IMR-90 (cell line): ENCODE results near the gene ACSS2. TPM values are rescaled to one million over a fixed set of nuclear protein-coding genes. Genes with fewer than 3 reads are reported as not detected.

Source experiments
- ATAC-seq: fragments of 200-7000 bp; cut with Tn5 transposase; 2 replicates; pipeline ENCODE4 v1.9.1; 2020; ENCODE audit warnings: low read depth, mild to moderate bottlenecking, moderate library complexity
- BruUV-seq: library from RNA; stranded (reverse); fragments of 400-500 nt; replicated peaks from 2 replicates; lab custom pipeline; 2021; lab: Mats Ljungman, UMichigan
- CTCF ChIA-PET: fragments of 300-600 bp; formaldehyde crosslinking; extraction: SDS; loops from one replicate; lab custom pipeline; 2021; ENCODE audit warnings: antibody characterized with exemption; lab: Yijun Ruan, JAX
- POLR2A ChIA-PET: fragments of 300-600 bp; sonication (Branson Sonifier 250); formaldehyde crosslinking; loops from one replicate; lab custom pipeline; 2022; ENCODE audit warnings: antibody characterized with exemption; ENCODE audit not compliant: unreplicated experiment; lab: Charles Lee
- DNase-seq: peaks from one replicate; pipeline ENCODE4 v3.0.0; 2013
- H2AFZ ChIP-seq: replicated peaks from 2 replicates; pipeline ENCODE3; 2013; ENCODE audit warnings: low read length, mild to moderate bottlenecking; ENCODE audit not compliant: poor library complexity
- H2AK5ac ChIP-seq: 2 replicates; pipeline ENCODE4 v1.6.1; 2013; ENCODE audit warnings: low read depth, low read length, inconsistent platforms
- H2AK9ac ChIP-seq: replicated peaks from 2 replicates; pipeline ENCODE3; 2013; ENCODE audit warnings: mild to moderate bottlenecking, low read depth, low read length, moderate library complexity; ENCODE audit not compliant: poor library complexity
- H2BK120ac ChIP-seq: 2 replicates; pipeline ENCODE4 v1.6.1; 2013; ENCODE audit warnings: low read depth, low read length, inconsistent platforms
- H2BK15ac ChIP-seq: 3 replicates; pipeline ENCODE4 v1.6.1; 2013; ENCODE audit warnings: low read depth, low read length, inconsistent platforms
- H2BK20ac ChIP-seq: 2 replicates; pipeline ENCODE4 v1.6.1; 2013; ENCODE audit warnings: low read depth, mild to moderate bottlenecking, inconsistent platforms, low read length, moderate library complexity
- H2BK5ac ChIP-seq: 2 replicates; pipeline ENCODE4 v1.6.1; 2013; ENCODE audit warnings: mild to moderate bottlenecking, low read depth, low read length, inconsistent platforms; ENCODE audit not compliant: poor library complexity, severe bottlenecking
- H3K14ac ChIP-seq: replicated peaks from 2 replicates; pipeline ENCODE4 v1.6.1; 2013; ENCODE audit warnings: low read depth, low read length, inconsistent platforms
- H3K18ac ChIP-seq: 2 replicates; pipeline ENCODE4 v1.6.1; 2013; ENCODE audit warnings: low read depth, low read length, control low read depth
- H3K23ac ChIP-seq: 2 replicates; pipeline ENCODE4 v1.6.1; 2013; ENCODE audit warnings: low read depth, low read length, inconsistent platforms
- H3K27ac ChIP-seq: 2 replicates; pipeline ENCODE4 v1.5.1; 2013; ENCODE audit warnings: mild to moderate bottlenecking, control low read depth, low read length; ENCODE audit not compliant: insufficient read depth
- H3K27me3 ChIP-seq: 2 replicates; pipeline ENCODE4 v1.6.1; 2013; ENCODE audit warnings: low read length; ENCODE audit not compliant: control insufficient read depth, insufficient read depth
- H3K36me3 ChIP-seq: 2 replicates; pipeline ENCODE4 v1.6.1; 2013; ENCODE audit warnings: low read length, mixed read lengths; ENCODE audit not compliant: control insufficient read depth, insufficient read depth
- H3K4ac ChIP-seq: 2 replicates; pipeline ENCODE4 v1.6.1; 2013; ENCODE audit warnings: low read depth, low read length, inconsistent platforms
- H3K4me1 ChIP-seq: 2 replicates; pipeline ENCODE4 v1.6.1; 2013; ENCODE audit warnings: low read length, mixed read lengths; ENCODE audit not compliant: control insufficient read depth, insufficient read depth
- H3K4me2 ChIP-seq: 2 replicates; pipeline ENCODE4 v1.6.1; 2013; ENCODE audit warnings: low read depth, mild to moderate bottlenecking, control low read depth, low read length, moderate library complexity
- H3K4me3 ChIP-seq: 2 replicates; pipeline ENCODE4 v1.5.1; 2013; ENCODE audit warnings: low read depth, mild to moderate bottlenecking, control low read depth, low read length, moderate library complexity; ENCODE audit not compliant: insufficient read depth
- H3K56ac ChIP-seq: 2 replicates; pipeline ENCODE4 v1.6.1; 2013; ENCODE audit warnings: low read length, inconsistent platforms; ENCODE audit not compliant: insufficient read depth; ENCODE audit errors: extremely low read depth
- H3K79me1 ChIP-seq, 2 experiments: 2 replicates each; pipeline ENCODE4 v1.6.1; 2013; ENCODE audit warnings: low read length in 2 of 2, inconsistent platforms in 1 of 2, low read depth in 1 of 2
- H3K9ac ChIP-seq: 2 replicates; pipeline ENCODE4 v1.6.1; 2013; ENCODE audit warnings: low read depth, low read length, control low read depth
- H3K9me1 ChIP-seq: 2 replicates; pipeline ENCODE4 v1.6.1; 2013; ENCODE audit warnings: low read length, inconsistent platforms; ENCODE audit not compliant: insufficient read depth
- H3K9me3 ChIP-seq: 2 replicates; pipeline ENCODE4 v1.6.1; 2013; ENCODE audit warnings: low read length; ENCODE audit not compliant: control insufficient read depth, insufficient read depth
- H4K20me1 ChIP-seq: 2 replicates; pipeline ENCODE4 v1.6.1; 2013; ENCODE audit warnings: low read length, inconsistent platforms; ENCODE audit not compliant: insufficient read depth
- H4K5ac ChIP-seq: 2 replicates; pipeline ENCODE4 v1.6.1; 2013; ENCODE audit warnings: mild to moderate bottlenecking, low read depth, low read length, control low read depth
- H4K8ac ChIP-seq, 2 experiments: 2 replicates each; pipeline ENCODE4 v1.6.1; 2013; ENCODE audit warnings: low read depth in 2 of 2, low read length in 2 of 2, control low read depth in 1 of 2, inconsistent platforms in 1 of 2
- H4K91ac ChIP-seq: 2 replicates; pipeline ENCODE4 v1.6.1; 2013; ENCODE audit warnings: low read depth, low read length, inconsistent platforms; ENCODE audit not compliant: insufficient read depth
- CEBPB ChIP-seq: IDR thresholded peaks from 2 replicates; pipeline ENCODE4 v1.6.1; 2012; ENCODE audit warnings: low read depth, low read length, improper control_type of control experiment
- CHD1 ChIP-seq: IDR thresholded peaks from 2 replicates; pipeline ENCODE4 v1.6.1; 2012; ENCODE audit warnings: low read depth, low read length, improper control_type of control experiment
- FOS ChIP-seq: fragments of 150-350 bp; IDR thresholded peaks from 2 replicates; pipeline ENCODE4 v1.6.1; 2016; ENCODE audit warnings: low read depth, low read length
- NFE2L2 ChIP-seq: fragments of 150-350 bp; IDR thresholded peaks from 2 replicates; pipeline ENCODE4 v1.6.1; 2016; ENCODE audit warnings: low read depth, mild to moderate bottlenecking, low read length
- RFX5 ChIP-seq: IDR thresholded peaks from 2 replicates; pipeline ENCODE4 v1.8.0; 2012; ENCODE audit warnings: low read depth, mild to moderate bottlenecking, low read length, moderate library complexity
- WGBS, 2 experiments: methylation state at CpG; one replicate each; pipeline versions ENCODE4 v1.1.5 to v1.1.7; 2013; ENCODE audit warnings: missing lambda C conversion rate in 2 of 2; ENCODE audit not compliant: insufficient read length in 1 of 2; ENCODE audit errors: extremely low coverage in 2 of 2; 5-methylcytosine and 5-hydroxymethylcytosine counted together
- dilution Hi-C: fragments of 300-500 bp; cut with HindIII; formaldehyde crosslinking; loops from one replicate; pipeline ENCODE4 v1.14.3; 2018; ENCODE audit warnings: low sequenced_read_pairs; ENCODE audit not compliant: unreplicated experiment
- in situ Hi-C: fragments of 300-500 bp; cut with MboI; formaldehyde crosslinking; loops from 3 replicates; pipeline ENCODE4 v1.14.3; 2019; ENCODE audit warnings: low sequenced_read_pairs, inconsistent platforms, mixed read lengths
- intact Hi-C: fragments of 100-400 bp; cut with micrococcal nuclease; formaldehyde crosslinking; loops from 2 replicates; pipeline ENCODE4 v1.10.0; 2022
- polyA plus RNA-seq, 3 experiments: library from polyadenylated mRNA; depleted of rRNA; stranded (reverse); fragments of >200 nt; gene quantifications; 2 replicates each; pipeline ENCODE4 v1.2.3, GENCODE V29; 2012; ENCODE audit warnings: low replicate concordance in 1 of 3
- total RNA-seq: library from RNA; depleted of rRNA; stranded (reverse); fragments of >200 nt; gene quantifications from 2 replicates; pipeline ENCODE4 v1.2.3, GENCODE V29; 2012
- TF ChIP-seq, protein P1 (sequence below): fragments of 150-350 bp; IDR thresholded peaks from 2 replicates; pipeline ENCODE4 v1.6.1; 2017; ENCODE audit warnings: mild to moderate bottlenecking, antibody characterized with exemption, low read length, low read depth

The ACSS2 gene
- total and polyA plus RNA-seq, 2 of the 4 experiments (the other 2 are of a cell fraction), result 26.9 to 46.4 TPM

DNA sequence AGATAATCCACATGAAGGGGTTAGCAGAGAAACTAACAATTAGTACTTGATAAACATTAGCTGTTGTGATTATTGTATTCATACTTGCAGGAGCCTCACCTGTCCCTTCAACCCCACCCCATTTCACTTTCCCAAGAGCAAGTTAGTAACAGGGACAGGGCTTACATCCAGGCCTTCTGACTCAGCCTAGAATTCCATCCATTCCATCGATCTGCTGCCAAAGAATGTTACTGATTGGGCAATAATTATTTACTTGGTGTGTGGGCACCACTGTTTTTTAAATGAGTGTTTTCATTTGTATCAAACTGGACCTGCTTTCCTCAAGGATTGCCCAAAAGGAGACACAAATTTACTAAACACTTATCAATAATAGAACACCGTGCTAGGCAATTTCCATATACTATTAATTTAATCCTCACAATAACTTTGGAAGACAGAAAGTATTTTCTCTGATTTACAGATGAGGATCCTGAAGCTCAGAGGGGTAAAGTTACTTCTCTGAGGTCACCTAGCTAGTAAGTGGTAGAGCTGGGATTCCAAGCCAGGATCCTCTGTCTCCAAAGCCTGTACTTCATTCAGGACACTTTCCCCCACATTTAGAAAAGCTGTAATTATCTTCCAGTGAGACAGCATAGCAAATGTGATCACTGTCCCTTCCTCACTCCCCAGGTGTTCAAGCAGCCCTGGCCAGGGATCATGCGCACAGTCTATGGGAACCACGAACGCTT is 46.4 kb downstream of the ACSS2 start:
- H3K4me3 ChIP-seq, result no peak overlapping the region
- WGBS, 2 experiments, result no CpG with 5 or more reads among the region's 5 CpGs
- DNase-seq (peak; percentile 83), ATAC-seq (peak; percentile 86)
- intact Hi-C loops (no loop called here), in situ Hi-C loops (no loop called here), dilution Hi-C loops (no loop called here)
- no peak overlapping the region for H3K9ac ChIP-seq
- peak overlapping the region; percentile 71; the same call in 1 of the 2 replicates for H4K5ac ChIP-seq
- TF ChIP-seq CEBPB (peak; percentile 99), NFE2L2 (peak; percentile 21; the same call in 1 of the 2 replicates), FOS (peak; percentile 69; the same call in 1 of the 2 replicates), RFX5 (no peak), CHD1 (no peak)
- TF ChIP-seq, protein P1, sequence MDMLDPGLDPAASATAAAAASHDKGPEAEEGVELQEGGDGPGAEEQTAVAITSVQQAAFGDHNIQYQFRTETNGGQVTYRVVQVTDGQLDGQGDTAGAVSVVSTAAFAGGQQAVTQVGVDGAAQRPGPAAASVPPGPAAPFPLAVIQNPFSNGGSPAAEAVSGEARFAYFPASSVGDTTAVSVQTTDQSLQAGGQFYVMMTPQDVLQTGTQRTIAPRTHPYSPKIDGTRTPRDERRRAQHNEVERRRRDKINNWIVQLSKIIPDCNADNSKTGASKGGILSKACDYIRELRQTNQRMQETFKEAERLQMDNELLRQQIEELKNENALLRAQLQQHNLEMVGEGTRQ, result no peak
- no TSS peak for BruUV-seq
- H3K9me1 ChIP-seq, result peaks cover 30% of the 10 kb centered on the region
- H3K9me3 ChIP-seq, result no peaks in the 10 kb centered on the region
- H4K20me1 ChIP-seq, result no peaks in the 10 kb centered on the region
- H3K23ac ChIP-seq, result peak overlapping the region; percentile 53; the same call in 1 of the 2 replicates
- peaks cover 42% of the 10 kb centered on the region for H3K36me3 ChIP-seq
- peak overlapping the region; percentile 73 for H3K4ac ChIP-seq
- H3K27me3 ChIP-seq, result no peaks in the 10 kb centered on the region
- H3K56ac ChIP-seq, result peak overlapping the region; percentile 62; the same call in 1 of the 2 replicates
- H4K8ac ChIP-seq, result peak overlapping the region; percentile 32 to 77; a peak in 2 of 4 replicates
- peak overlapping the region; percentile 85 for H2BK20ac ChIP-seq
- ChIA-PET POLR2A (interaction anchor here (0.6 kb wide), 1 partner anchor 51 kb away, joined by 11 read pairs; no protein-coding TSS in a partner anchor), CTCF (interaction anchor here (0.5 kb wide), 1 partner anchor 29 kb away, joined by 3 read pairs; no protein-coding TSS in a partner anchor)
- H2AK5ac ChIP-seq, result peak overlapping the region; percentile 91
- H3K18ac ChIP-seq, result peak overlapping the region; percentile 79; the same call in 1 of the 2 replicates
- peak overlapping the region; percentile 77 for H2BK120ac ChIP-seq
- H2AK9ac ChIP-seq, result no peak overlapping the region
- peak overlapping the region; percentile 91; the same call in 1 of the 2 replicates for H3K27ac ChIP-seq
- H4K91ac ChIP-seq, result peak overlapping the region; percentile 75
- H3K79me1 ChIP-seq, result peaks cover 0 to 19% of the 10 kb centered on the region in 2 experiments; a peak in 2 of 4 replicates
- peak overlapping the region; percentile 83 for H2BK5ac ChIP-seq
- peaks cover 10% of the 10 kb centered on the region for H3K4me1 ChIP-seq
- H3K14ac ChIP-seq, result peak overlapping the region; percentile 82
- peak overlapping the region; percentile 9 for H2AFZ ChIP-seq
- peak overlapping the region; percentile 95 for H2BK15ac ChIP-seq
- peak overlapping the region; percentile 18; the same call in 1 of the 2 replicates for H3K4me2 ChIP-seq
